K562 (cell line): Measurements from ENCODE around the gene FDX2. TPM values are rescaled to one million over a fixed set of nuclear protein-coding genes. Genes with fewer than 3 reads are reported as not detected.

Experiments used
- GTF2E2 ChIP-seq: fragments of 200-800 bp; sonication (Bioruptor generic); IDR thresholded peaks from 2 replicates; pipeline ENCODE4 v1.6.1; 2016; ENCODE audit warnings: missing genetic modification characterization, missing compliant biosample characterization
- HOXB6 ChIP-seq: fragments of 250-450 bp; sonication (Bioruptor Pico); IDR thresholded peaks from 2 replicates; pipeline ENCODE4 v1.5.1; 2022; ENCODE audit warnings: mild to moderate bottlenecking, borderline replicate concordance
- KLF16 ChIP-seq: IDR thresholded peaks from 2 replicates; pipeline ENCODE4 v1.6.1; 2016; ENCODE audit warnings: antibody characterized with exemption
- NCOA6 ChIP-seq: fragments of 450-650 bp; IDR thresholded peaks from 2 replicates; pipeline ENCODE4 v1.6.1; 2017; ENCODE audit warnings: mild to moderate bottlenecking
- RBM39 ChIP-seq: fragments of 200-400 bp; formaldehyde crosslinking; optimal IDR thresholded peaks from 2 replicates; pipeline ENCODE3; 2018; ENCODE audit warnings: low read depth, low read length
- ZBTB17 ChIP-seq: fragments of 450-650 bp; formaldehyde crosslinking; IDR thresholded peaks from 2 replicates; pipeline ENCODE4 v1.4.0; 2020; ENCODE audit warnings: mild to moderate bottlenecking
- ZFP36 ChIP-seq: fragments of 150-350 bp; IDR thresholded peaks from 2 replicates; pipeline ENCODE4 v1.6.1; 2018; ENCODE audit warnings: low read length, low read depth; ENCODE audit not compliant: partially characterized antibody
- ZFPM2 ChIP-seq: fragments of 250-450 bp; sonication (Bioruptor Pico); IDR thresholded peaks from 2 replicates; pipeline ENCODE4 v1.5.1; 2022; ENCODE audit warnings: mild to moderate bottlenecking
- ZNF124 ChIP-seq: sonication (generic); formaldehyde crosslinking; IDR thresholded peaks from 2 replicates; pipeline ENCODE4 v1.8.1; 2022; ENCODE audit warnings: missing genetic modification reagents
- ZNF347 ChIP-seq: fragments of 450-650 bp; formaldehyde crosslinking; IDR thresholded peaks from 2 replicates; pipeline ENCODE4 v1.4.0; 2020; ENCODE audit warnings: low read depth, mild to moderate bottlenecking, moderate library complexity
- ZNF780A ChIP-seq: fragments of 250-450 bp; sonication (Bioruptor Pico); IDR thresholded peaks from 2 replicates; pipeline ENCODE4 v1.5.0; 2021; ENCODE audit warnings: mild to moderate bottlenecking
- ZZZ3 ChIP-seq: fragments of 450-650 bp; IDR thresholded peaks from 2 replicates; pipeline ENCODE4 v1.6.1; 2016; ENCODE audit warnings: antibody characterized with exemption, mild to moderate bottlenecking, moderate library complexity
- polyA plus RNA-seq, 8 experiments: library from polyadenylated mRNA; depleted of rRNA in 4 of 8; stranded (reverse) in 5 of 8; unstranded in 3 of 8; fragments of >200 nt; fragmentation: Nextera tagmentation in 2 of 8; fragmentation: Illumina TruSeq in 1 of 8; extraction: Ambion mirVana in 2 of 8; extraction: Trizol in 1 of 8; gene quantifications; 2 replicates each; pipeline versions ENCODE4 v1.2.1 to v1.2.3, GENCODE V29; 2011 to 2014; ENCODE audit warnings: inconsistent platforms in 1 of 8, missing spikeins in 1 of 8
- total RNA-seq, 7 experiments: library from RNA; depleted of rRNA in 6 of 7; stranded (reverse); fragments of >200 nt in 6 of 7; fragmentation: Illumina TruSeq in 2 of 7; extraction: Trizol in 2 of 7; gene quantifications; 2 replicates each; pipeline versions ENCODE4 v1.2.1 to v1.2.3, GENCODE V29; 2011 to 2021; ENCODE audit warnings: low replicate concordance in 1 of 7
- TF ChIP-seq, protein P1 (sequence below): fragments of 150-350 bp; conservative IDR thresholded peaks from 2 replicates; pipeline ENCODE4 v1.6.1; 2014; ENCODE audit warnings: low read length
- TF ChIP-seq, protein P2 (sequence below), 2 experiments: fragments of 450-650 bp; conservative IDR thresholded peaks; 2 replicates each; pipeline ENCODE4 v1.6.1; 2017; ENCODE audit warnings: mild to moderate bottlenecking in 2 of 2, moderate library complexity in 2 of 2
- TF ChIP-seq, protein P3 (sequence below), 2 experiments: fragments of 450-650 bp; formaldehyde crosslinking in 1 of 2; IDR thresholded peaks; 2 replicates each; pipeline versions ENCODE4 v1.4.0 to v1.6.1; 2014 to 2020; ENCODE audit warnings: mild to moderate bottlenecking in 2 of 2, borderline replicate concordance in 1 of 2, low read depth in 1 of 2

The FDX2 gene
- total and polyA plus RNA-seq, 9 of the 15 experiments (the other 6 are each of a cell fraction or from before 2014, with no cell fraction given), result 2.5 to 49.8 (median 29.7) TPM

DNA sequence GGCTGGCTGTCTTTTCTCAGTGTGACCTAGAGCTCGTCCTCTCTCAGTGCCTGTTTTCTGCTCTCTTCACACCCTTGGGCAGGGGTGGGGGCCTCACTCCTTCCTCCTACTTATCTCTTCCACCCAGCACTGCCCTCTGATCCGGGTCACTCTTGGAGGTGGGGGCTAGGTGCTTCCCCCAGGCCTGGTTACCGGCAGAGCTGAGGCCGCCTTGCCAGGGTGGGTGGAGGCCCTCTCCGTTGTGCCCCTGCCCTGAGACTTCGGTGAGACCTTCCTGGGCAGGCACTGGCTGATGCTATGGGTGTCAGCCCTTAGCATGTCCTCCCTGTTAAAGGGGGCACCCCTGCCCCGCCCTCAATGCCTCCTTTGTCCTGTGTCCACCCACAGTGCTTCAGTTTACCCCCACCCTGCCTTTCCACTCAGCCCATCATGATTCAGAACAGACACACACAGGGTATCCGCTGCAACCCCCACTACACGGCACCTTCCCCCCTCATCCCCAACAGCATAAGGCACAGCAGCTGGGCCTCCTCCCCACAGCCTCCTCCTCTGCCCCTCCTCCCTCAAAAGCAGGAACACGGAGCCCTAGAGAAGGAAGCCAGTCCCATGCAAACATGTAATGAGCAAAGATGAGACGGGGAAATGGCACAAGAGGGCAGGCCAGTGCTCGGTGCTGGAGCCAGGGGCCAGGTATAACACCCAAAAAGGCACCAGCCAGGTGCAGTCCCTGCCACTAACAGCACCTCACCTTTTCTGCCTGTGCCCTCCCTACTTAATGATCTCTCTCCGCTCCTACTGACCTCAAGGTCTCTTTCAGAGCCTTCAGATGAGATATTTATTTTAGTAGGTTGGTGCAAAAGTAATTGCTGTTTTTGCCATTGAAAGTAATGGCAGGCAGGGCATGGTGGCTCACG, 16.0 kb downstream of the FDX2 start (continued):
- TF ChIP-seq ZFPM2 (no peak), ZNF347 (no peak), HOXB6 (no peak), RBM39 (no peak), GTF2E2 (tag) (no peak), KLF16 (peak; percentile 57; the same call in 1 of the 2 replicates), ZZZ3 (no peak), ZFP36 (no peak), ZBTB17 (CRISPR knock-in tag) (peak; percentile 84; the same call in 1 of the 2 replicates), ZNF780A (CRISPR knock-in tag) (no peak), ZNF124 (CRISPR knock-in tag) (no peak), NCOA6 (no peak)
- TF ChIP-seq, protein P1, sequence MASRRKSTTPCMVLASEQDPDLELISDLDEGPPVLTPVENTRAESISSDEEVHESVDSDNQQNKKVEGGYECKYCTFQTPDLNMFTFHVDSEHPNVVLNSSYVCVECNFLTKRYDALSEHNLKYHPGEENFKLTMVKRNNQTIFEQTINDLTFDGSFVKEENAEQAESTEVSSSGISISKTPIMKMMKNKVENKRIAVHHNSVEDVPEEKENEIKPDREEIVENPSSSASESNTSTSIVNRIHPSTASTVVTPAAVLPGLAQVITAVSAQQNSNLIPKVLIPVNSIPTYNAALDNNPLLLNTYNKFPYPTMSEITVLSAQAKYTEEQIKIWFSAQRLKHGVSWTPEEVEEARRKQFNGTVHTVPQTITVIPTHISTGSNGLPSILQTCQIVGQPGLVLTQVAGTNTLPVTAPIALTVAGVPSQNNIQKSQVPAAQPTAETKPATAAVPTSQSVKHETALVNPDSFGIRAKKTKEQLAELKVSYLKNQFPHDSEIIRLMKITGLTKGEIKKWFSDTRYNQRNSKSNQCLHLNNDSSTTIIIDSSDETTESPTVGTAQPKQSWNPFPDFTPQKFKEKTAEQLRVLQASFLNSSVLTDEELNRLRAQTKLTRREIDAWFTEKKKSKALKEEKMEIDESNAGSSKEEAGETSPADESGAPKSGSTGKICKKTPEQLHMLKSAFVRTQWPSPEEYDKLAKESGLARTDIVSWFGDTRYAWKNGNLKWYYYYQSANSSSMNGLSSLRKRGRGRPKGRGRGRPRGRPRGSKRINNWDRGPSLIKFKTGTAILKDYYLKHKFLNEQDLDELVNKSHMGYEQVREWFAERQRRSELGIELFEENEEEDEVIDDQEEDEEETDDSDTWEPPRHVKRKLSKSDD, result no peak
- TF ChIP-seq, protein P2, sequence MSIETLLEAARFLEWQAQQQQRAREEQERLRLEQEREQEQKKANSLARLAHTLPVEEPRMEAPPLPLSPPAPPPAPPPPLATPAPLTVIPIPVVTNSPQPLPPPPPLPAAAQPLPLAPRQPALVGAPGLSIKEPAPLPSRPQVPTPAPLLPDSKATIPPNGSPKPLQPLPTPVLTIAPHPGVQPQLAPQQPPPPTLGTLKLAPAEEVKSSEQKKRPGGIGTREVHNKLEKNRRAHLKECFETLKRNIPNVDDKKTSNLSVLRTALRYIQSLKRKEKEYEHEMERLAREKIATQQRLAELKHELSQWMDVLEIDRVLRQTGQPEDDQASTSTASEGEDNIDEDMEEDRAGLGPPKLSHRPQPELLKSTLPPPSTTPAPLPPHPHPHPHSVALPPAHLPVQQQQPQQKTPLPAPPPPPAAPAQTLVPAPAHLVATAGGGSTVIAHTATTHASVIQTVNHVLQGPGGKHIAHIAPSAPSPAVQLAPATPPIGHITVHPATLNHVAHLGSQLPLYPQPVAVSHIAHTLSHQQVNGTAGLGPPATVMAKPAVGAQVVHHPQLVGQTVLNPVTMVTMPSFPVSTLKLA (conservative IDR thresholded peaks at IDR 0.05), result peak in 1 of 2 experiments; percentile 73; a peak in 2 of 4 replicates
- TF ChIP-seq, protein P3, sequence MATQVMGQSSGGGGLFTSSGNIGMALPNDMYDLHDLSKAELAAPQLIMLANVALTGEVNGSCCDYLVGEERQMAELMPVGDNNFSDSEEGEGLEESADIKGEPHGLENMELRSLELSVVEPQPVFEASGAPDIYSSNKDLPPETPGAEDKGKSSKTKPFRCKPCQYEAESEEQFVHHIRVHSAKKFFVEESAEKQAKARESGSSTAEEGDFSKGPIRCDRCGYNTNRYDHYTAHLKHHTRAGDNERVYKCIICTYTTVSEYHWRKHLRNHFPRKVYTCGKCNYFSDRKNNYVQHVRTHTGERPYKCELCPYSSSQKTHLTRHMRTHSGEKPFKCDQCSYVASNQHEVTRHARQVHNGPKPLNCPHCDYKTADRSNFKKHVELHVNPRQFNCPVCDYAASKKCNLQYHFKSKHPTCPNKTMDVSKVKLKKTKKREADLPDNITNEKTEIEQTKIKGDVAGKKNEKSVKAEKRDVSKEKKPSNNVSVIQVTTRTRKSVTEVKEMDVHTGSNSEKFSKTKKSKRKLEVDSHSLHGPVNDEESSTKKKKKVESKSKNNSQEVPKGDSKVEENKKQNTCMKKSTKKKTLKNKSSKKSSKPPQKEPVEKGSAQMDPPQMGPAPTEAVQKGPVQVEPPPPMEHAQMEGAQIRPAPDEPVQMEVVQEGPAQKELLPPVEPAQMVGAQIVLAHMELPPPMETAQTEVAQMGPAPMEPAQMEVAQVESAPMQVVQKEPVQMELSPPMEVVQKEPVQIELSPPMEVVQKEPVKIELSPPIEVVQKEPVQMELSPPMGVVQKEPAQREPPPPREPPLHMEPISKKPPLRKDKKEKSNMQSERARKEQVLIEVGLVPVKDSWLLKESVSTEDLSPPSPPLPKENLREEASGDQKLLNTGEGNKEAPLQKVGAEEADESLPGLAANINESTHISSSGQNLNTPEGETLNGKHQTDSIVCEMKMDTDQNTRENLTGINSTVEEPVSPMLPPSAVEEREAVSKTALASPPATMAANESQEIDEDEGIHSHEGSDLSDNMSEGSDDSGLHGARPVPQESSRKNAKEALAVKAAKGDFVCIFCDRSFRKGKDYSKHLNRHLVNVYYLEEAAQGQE (IDR thresholded peaks at IDR 0.05; ENCODE audit: borderline replicate concordance), result no peak
- TF ChIP-seq, protein P3 (CRISPR knock-in tag; IDR thresholded peaks at IDR 0.05; ENCODE audit: low read depth), result 0 out of 2 replicates have a peak, but pooled peaks have one; percentile 35
